Measurements from ENCODE around the gene POLR3A.

DNA sequence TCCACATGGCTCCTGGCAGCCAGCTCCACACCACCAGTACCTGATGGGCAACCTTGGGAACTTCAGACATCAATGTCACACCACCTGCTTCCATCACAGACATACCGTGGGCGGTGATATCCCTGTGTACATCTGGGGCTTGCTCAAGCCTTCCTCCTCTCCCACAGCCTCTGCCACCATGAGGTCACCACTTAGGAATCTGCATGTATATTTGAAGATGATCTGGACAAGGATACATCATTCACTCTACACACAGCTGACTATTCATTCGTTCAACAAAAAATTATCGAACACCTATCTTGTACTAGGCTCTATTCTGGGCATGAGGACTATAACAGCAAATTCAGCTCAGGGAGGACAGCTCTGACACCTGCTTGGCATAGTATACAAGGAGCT, 109.6 kb downstream of the POLR3A start:
- TF ChIP-seq, protein P1, sequence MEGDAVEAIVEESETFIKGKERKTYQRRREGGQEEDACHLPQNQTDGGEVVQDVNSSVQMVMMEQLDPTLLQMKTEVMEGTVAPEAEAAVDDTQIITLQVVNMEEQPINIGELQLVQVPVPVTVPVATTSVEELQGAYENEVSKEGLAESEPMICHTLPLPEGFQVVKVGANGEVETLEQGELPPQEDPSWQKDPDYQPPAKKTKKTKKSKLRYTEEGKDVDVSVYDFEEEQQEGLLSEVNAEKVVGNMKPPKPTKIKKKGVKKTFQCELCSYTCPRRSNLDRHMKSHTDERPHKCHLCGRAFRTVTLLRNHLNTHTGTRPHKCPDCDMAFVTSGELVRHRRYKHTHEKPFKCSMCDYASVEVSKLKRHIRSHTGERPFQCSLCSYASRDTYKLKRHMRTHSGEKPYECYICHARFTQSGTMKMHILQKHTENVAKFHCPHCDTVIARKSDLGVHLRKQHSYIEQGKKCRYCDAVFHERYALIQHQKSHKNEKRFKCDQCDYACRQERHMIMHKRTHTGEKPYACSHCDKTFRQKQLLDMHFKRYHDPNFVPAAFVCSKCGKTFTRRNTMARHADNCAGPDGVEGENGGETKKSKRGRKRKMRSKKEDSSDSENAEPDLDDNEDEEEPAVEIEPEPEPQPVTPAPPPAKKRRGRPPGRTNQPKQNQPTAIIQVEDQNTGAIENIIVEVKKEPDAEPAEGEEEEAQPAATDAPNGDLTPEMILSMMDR (IDR thresholded peaks at IDR 0.05; ENCODE audit: insufficient read depth, low read length, poor library complexity, severe bottlenecking): no peak
- no peak for TF ChIP-seq EZH2phosphoT487 (conservative IDR thresholded peaks at IDR 0.05; ENCODE audit: low read length)

Measured in SU-DHL-6 (cell line).